NAMALWA (cell line): ENCODE measurements around the gene ZNF200.
"Not testable (repeated sequence)": the region's sequence is repeated elsewhere in the genome, so short reads cannot be mapped to it uniquely, and the experiment has no call there.

Experiments
- DNase-seq: peaks from one replicate; pipeline ENCODE4 v3.0.0-alpha.2; 2015; ENCODE audit warnings: low spot score

ZNF200 gene

DNA sequence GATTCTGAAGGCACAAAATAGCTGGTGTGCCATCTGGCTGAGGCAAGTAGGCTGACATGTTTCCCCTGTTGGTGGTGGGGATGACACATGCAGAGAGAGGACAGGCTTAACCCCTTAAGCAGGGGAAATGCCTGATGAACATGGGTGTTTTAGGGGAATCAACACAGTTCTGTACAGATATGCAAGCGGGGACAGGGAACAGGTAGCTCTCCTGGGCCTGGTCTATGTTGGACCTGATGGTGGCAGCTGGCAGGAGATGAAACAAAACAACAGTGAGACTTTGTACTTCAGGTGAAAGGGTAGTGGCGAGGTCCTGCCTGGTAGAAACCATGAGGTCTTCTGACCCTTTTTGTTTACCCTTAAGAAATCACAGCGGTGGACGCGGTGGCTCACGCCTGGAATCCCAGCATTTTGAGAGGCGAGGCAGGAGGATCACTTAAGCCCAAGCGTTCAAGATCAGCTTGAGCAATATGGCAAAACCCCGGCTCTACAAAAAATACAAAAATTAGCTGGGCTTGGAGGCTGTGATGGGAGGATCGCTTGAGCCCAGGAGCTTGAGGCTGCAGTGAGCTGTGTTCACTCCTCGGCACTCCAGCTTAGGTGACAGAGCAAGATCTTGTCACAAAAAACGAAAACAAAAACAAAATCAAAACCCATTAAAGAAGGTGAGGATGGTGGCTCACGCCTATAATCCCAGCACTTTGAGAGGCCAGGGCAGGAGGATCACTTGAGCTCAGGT is 36.5 kb downstream of the ZNF200 start:
- no peak for DNase-seq

DNA sequence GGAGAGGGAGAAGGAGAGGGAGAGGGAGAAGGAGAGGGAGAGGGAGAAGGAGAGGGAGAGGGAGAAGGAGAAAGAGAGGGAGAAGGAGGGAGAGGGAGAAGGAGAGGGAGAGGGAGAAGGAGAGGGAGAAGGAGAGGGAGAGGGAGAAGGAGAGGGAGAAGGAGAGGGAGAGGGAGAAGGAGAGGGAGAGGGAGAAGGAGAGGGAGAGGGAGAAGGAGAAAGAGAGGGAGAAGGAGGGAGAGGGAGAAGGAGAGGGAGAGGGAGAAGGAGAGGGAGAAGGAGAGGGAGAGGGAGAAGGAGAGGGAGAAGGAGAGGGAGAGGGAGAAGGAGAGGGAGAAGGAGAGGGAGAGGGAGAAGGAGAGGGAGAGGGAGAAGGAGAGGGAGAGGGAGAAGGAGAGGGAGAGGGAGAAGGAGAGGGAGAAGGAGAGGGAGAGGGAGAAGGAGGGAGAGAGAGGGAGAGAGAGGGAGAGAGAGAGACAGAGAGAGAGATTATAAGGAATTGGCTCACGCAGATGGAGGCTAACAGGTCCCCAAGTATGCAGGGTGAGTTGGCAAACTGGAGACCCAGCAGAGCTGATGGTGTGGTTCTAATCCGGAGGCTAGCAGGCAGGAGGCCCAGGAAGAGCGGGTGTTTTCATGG is 37.1 kb downstream of the ZNF200 start:
- DNase-seq: not testable (repeated sequence)

- no peak for DNase-seq
Measured at GRCh38 chr16:3195975-3196374, 39.0 kb downstream of the ZNF200 start.

DNA sequence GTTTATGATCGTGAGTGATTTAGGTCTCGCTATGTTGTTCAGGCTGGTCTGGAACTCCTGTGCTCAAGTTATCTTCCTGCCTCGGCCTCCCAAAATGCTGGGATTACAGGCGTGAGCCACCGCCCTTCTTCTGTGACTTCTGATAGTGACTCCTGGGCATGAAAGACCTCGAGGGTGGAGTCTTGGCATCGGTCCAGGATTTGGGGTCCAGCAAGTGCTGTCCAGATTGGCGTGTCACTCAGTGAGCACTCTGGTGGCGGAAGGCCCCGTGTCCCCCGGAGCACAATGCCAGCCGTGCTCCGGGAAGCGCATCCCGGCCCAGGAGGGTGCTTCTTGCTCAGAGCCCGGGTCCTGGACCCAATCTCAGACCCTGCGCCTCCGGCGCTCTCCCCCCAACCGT is 40.2 kb downstream of the ZNF200 start:
- DNase-seq: no peak

- DNase-seq: no peak
Measured at GRCh38 chr16:3193221-3194212, 41.4 kb downstream of the ZNF200 start.

DNA sequence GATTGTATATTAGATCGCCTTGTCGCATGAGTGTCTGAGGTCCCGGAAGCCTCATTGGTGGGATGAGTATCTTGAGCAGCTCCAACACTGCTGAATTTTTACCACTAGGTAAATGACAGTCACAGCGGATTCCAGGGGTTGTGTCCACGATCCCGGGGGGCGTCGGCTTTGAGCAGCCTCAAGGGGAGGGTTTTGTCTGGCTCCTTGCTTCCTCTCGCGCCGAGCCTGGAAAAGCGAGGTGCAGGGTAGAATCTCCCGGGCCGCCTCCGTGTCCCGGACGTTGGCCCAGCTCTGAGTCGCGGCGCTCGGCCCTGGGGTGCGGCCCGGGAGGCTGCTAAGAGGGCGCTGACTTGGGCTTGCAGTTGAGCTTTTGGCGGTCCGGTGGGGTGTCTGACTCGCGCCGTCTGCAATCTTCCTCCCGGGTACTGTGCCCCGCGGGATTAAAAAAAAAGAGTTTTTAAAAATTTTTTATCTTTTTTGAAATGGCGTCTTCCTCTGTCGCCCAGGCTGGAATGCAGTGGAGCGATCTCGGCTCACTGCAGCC is 42.4 kb downstream of the ZNF200 start:
- no peak for DNase-seq

- no peak for DNase-seq
Measured at GRCh38 chr16:3190949-3191353, 44.0 kb downstream of the ZNF200 start.

DNA sequence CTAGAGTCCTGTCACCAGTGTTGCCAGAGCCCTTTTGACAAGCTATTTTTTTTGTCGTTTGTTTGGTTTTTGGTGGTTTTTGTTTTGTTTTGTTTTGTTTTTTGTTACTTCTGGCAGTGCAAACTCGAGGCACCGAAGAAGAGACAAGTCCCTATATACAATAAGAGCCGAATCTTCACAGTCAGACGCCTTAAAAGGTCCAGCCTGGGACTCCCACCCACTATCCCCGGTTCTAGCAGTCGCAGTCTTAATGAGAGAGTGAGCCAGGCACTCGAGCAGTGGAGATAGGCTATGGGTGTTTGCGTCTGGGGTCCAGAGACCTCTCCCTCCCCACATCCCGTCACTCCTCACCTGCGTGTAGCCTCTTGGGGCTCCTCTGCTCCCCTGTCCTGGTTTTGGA is 45.1 kb downstream of the ZNF200 start:
- no peak for DNase-seq

GRCh38 chr16:3188925-3189825 is 45.8 kb downstream of the ZNF200 start:
- DNase-seq: no peak

- no peak for DNase-seq
Measured at GRCh38 chr16:3188675-3188924, 46.4 kb downstream of the ZNF200 start.

GRCh38 chr16:3187798-3188674 is 46.9 kb downstream of the ZNF200 start, which contains the start of gene OR1F1:
Gene OR1F1, plus strand, starts transcription at chr16:3188204.
- no peak for DNase-seq

DNA sequence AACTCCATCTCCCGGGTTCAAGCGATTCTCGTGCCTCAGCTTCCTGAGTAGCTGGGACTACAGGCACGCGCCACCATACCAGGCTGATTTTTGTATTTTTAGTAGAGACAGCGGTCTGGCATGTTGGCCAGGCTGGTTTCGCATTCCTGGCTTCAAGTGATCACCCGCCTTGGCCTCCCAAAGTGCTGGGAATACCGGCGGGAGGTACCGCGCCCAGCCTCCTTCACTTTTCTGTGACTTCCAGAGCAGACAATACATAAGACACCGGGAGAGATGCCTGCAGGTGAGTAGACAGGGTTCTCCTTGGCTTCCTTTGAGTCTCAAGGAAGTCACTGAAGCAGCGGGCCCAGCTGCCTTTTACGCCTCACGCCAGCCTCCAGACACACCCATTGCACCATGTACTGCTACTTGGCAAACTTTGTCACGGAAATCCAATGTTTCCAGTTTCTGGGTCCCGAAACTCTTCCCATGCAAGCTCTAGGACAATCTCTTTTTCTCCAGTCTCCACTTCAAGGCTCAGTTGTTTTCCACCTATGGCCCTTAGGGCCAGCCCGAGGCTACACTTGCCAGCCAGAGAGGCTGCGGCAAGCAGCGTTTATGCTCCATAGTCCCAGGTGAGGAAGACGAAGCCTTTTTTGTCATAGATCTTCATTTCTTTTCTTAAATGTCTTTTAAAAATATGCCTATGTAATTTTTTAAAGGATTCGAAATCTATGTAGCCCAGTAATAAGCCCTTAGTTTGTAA is 47.8 kb downstream of the ZNF200 start:
- DNase-seq: no peak

GRCh38 chr16:3183445-3184139 is 51.4 kb downstream of the ZNF200 start:
- no peak for DNase-seq

DNA sequence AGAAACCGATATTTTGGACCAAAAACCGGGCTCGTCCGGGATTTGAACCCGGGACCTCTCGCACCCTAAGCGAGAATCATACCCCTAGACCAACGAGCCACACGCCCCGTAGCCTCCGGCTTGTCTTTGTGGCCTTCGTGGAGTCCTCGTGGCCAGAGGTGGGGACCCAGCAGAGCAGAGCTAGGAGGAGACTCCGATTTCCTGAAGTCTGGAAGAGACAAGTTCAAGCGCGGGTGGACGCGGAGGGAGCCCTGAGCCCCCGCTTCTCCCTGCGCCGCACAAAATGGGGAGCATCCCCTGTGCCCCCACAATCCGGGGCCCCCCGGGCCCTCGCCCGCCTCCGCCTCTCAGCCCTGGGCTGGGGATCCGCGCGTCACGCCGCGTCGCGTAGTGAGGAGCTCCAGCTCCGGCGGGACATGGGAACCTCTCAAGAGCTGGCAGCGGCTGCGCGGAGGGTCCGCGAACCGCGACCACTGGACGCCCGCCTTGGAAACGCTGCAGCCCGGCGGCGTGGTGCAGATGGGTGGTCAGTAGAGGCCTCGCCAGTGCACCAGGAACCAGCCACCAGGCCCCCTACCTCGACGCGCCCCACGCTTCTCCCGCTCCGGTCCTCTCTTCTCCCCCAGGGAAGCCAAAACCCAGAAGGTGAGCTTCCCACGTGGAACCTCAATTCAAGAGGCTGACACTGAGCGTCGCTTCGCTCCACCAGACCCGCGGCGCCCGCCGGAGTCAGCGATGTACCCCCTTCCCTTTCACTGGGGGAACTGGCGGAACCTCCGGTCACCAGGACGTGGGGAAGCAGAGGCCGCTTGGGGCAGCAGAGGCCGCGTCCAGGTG is 52.1 kb downstream of the ZNF200 start:
- DNase-seq: no peak

DNA sequence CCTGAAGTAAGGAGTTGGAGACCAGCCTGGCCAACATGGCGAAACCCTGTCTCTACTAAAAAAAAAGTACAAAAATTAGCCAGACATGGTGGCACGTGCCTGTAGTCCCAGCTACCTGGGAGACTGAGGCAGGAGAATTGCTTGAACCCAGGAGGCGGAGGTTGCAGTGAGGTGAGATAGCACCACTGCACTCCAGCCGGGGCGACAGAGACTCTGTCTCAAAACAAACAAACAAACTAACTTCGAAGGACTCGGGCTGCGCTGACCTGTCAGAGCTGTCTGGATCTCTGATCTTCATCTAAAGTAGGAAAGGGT is 52.7 kb downstream of the ZNF200 start:
- DNase-seq: not testable (repeated sequence)

DNA sequence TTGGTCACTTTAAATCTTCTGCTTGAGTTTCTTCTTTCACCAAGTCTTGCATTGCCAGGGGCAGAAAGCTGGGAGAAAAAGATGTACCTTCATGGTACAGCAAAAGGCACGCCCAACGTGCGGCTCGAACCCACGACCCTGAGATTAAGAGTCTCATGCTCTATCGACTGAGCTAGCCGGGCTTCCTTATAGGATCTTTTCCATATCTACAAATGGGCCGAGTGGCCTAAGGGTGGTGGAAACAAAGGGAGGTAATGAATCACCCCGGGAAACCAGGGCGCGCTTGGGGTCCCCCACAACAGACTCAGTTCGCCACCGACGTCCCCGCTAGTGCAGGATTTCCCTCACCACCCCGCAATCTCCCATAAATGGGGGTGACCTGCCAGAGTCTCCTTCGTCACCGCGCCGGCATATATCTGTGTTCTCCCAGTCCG is 54.5 kb downstream of the ZNF200 start:
- DNase-seq: no peak

- no peak for DNase-seq
Measured at GRCh38 chr16:3179651-3180050, 55.3 kb downstream of the ZNF200 start.
